Endothelial cell of hepatic sinusoid (primary cell): Measurements from ENCODE around the gene HACD1.

Experiments used
- in situ Hi-C: cut with HindIII; loops from 2 replicates; pipeline ENCODE4 v1.10.0; 2017; ENCODE audit warnings: low sequenced_read_pairs

HACD1 gene

DNA sequence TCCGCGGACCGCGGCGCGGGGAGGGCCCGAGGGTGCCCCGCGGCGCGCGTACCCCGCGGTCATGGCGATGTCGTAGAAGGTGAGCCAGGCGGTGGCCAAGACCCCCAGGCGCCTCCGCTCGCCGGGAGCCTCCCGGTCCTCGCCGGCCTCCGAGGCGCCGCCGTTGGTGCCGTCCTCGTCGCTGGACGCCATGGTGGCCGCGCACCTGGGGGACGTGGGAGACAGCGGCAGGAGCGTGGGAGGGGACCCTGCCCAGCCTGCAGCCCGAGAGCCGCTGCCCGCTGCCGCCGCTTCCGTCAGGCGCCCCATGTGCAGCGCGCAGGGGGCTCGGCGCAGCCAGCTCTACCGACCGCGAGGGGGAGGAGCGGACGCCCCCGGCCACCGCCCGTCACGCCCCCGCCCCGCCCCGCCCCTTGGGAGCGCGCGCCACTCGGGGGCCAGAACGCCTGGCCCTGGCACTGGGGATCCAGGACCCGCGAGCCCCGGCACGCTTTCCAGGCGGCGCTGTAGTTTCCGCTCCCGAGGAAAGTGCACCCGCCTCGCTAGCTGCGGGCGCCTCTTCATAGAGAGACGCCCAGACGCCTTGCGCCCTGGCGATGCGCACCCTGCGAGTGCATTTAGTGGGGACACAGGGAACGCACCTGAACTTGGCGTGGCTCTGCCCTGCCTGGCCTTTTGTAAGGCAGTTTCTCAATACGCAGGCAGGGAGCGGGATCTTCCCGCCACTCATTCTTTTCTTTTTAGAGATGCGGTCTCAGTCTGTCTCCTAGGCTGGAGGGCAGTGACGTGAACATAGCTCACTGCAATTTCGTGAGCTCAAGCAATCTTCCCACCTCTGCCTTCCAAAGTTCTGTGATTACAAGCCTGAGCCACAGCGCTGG lies at the start of gene HACD1:
TSS of gene HACD1 (minus strand) at position 344 of the 881 bp plus-strand sequence. CDS start at position 309, 35 bp downstream.
- in situ Hi-C loops, result no loop called here

DNA sequence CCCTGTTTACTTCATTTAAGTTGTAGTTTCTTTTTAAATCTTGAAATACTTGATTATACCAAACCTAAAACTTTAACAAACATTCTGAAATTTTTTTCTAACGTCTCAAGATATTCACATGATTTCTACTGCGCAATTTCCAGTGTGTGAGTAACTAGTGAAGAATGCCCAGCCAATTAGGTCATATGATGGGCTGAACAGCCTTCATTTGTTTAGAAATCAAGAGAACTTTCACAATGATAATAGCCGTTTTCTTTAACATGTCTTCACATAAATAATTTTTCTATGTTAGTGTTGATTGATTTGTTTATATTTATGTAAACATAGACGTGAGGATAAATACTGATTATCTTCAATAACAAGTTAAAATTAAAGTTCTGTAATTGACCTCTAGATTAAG lies 48.6 kb upstream of the HACD1 start:
- in situ Hi-C loops, result no loop called here

DNA sequence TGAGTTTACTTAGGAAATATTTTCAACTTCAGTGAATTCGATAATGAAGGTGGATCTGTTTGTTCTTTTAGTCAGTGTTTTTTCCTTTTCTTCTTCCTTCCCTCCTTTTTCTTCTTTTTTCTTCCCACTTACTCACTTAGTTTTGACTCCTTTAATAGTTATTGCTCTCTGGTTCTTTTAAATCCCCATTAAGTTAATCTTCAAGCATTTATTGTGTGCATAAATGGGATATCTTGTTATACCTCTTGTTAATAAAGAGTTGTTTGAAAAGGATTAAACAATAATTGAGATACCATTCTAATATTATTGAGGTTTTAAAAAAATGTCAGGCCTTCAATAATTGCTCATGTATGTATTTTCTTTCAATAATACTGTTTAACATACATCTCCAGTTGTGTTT lies 46.3 kb upstream of the HACD1 start:
- in situ Hi-C loops, result no loop called here

- in situ Hi-C loops, result no loop called here
These were observed 45.3 kb upstream of the HACD1 start for GRCh38 chr10:17662193-17663138.

GRCh38 chr10:17661510-17661909 lies 44.3 kb upstream of the HACD1 start:
- in situ Hi-C loops, result no loop called here

DNA sequence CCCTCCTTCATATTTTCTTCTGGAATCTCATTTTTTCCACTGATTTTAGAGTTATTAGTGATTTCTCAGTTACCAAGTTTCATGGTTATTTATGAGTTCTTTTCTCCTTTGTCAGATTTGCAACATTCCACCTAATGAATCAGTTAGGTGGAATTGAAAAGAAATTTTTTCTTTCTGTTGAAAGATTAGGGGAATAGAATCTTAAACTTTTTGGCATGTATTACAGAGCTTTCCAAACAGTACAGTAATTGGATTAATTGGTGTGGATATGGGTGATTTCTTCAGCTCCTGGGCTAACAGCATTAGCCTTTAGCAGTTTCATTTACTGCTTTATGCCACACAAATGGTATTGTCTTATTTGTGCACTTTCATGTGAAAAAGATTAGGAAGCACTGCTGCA lies 43.7 kb upstream of the HACD1 start:
- in situ Hi-C loops, result no loop called here

GRCh38 chr10:17659365-17659764 lies 42.2 kb upstream of the HACD1 start:
- in situ Hi-C loops, result loop anchor here (5.0 kb wide), 1 partner anchor 33 kb away; no protein-coding TSS in a partner anchor

DNA sequence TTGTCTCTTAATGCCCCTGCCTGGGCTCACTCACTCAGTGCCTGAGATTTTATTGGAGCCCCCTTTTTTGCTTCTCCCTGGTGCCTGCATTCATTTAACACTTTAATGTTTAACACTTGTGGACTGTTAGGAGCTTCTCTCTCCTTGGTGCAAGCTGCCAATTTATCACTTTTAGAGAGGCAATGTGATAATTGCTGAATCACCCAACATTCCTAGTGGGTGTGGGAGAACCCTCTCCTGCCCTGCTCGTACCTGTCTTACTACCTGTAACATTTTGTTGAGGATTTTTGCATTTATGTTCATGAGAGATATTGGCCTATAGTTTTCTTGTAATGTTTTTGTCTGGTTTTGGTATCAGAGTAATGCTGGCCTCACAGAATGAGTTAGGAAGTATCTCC lies 39.9 kb upstream of the HACD1 start:
- in situ Hi-C loops, result loop anchor here (5.0 kb wide), 1 partner anchor 35 kb away; no protein-coding TSS in a partner anchor

DNA sequence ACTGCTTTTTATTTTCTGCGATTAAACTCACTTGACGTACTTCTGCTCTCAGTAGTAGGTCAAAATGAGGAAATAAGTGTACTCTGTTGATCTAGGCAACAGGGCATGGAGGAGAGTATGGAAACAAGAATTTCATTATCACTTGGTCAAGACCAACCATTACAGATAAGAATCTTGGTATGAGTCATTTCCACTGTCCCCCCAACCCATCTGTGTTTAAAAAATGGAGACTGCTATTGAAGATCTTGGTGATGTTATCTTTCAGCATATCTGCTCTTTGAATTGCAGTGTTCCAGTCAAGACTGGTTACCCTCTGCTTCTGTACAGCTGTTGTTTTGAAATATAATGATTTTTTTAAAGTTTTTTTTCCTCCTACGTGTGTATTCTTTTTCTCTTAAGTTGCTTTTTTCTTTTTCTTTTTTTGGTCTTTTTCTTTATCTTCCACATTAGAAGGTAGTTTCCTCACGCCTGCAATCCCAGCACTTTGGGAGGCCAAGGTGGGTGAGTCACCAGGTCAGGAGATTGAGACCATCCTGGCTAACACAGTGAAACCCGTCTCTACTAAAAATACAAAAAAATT lies 38.5 kb upstream of the HACD1 start:
- in situ Hi-C loops, result loop anchor here (5.0 kb wide), 1 partner anchor 37 kb away; no protein-coding TSS in a partner anchor

DNA sequence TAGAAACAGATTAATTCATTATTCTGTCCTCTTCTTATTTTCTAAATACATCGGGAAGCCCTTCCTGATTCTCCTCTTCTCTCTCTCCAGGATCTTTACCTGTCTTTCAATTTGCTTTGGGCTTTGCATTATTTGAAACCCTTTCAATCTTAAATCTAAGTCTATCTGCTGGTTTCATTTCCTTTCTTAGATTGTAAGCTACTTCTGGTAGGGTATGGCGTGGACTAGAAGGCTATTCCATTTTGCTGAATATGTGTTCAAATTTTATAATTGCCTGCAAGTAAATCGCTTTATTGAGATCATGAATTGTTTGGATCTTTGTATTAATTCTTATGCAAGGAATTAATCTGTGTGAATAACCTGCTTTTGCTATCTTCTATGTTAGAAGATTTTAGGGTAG lies 37.8 kb upstream of the HACD1 start:
- in situ Hi-C loops, result loop anchor here (5.0 kb wide), 1 partner anchor 37 kb away; no protein-coding TSS in a partner anchor

DNA sequence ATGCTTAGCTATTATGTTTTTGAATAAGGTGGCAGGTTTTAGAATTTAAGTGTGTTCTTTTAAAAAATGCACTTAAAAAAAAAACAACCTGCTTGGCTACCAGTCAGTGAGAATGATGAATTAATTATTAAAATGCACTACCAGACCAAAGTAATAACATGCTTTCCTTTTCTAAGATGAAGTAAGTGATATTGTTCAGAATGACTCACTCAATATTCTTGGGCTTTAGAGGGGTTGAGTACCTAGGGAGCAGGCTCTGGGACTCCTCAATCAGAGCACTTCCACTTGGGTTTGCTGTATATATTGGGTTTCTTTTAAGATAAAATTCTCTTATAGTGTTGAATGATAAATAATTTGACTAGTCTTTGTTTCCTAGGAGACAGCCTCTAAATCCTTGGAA lies 35.4 kb upstream of the HACD1 start:
- in situ Hi-C loops, result no loop called here

DNA sequence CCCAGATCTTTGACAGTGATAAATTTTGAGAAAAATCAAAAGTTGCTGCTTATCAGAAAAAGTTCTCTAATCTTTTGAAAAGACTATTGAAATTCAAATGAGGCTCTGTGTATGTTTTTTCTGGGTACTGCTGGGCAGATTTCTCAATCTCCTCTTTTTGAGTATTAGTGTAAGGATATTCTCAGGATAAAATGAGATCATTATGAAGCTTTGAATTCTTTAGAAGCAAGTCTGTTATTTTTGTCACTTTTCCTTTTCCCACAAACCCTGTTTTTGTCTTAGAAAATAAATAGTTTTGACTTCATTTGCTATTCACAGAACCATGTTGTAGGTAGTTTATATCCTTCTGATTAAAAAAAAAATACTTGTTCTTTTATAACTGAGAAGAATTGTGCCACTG lies 34.7 kb upstream of the HACD1 start:
- in situ Hi-C loops, result no loop called here

DNA sequence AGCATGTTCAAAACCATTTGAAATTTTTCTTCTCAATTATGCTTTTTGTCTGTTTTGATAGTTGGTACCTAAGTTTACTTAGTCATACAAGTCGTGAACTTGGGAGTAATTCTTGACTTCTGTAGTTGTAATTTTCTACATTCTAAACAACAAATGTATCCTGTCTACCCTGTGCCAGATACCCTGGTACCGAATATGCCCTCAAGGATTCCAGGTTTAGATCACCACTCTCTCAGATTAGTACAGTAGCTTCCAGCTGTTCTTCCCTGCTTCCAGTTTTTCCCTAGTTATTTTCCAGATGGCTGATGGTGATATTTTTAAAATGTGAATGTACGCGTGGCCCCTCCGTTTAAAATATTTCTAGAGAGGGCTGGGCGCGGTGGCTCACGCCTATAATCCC lies 33.2 kb upstream of the HACD1 start:
- in situ Hi-C loops, result no loop called here

- in situ Hi-C loops, result no loop called here
These were observed 32.7 kb upstream of the HACD1 start for GRCh38 chr10:17649836-17650235.

GRCh38 chr10:17649052-17649451 lies 31.9 kb upstream of the HACD1 start:
- in situ Hi-C loops, result no loop called here

GRCh38 chr10:17648243-17649035 lies 31.3 kb upstream of the HACD1 start:
- in situ Hi-C loops, result no loop called here

DNA sequence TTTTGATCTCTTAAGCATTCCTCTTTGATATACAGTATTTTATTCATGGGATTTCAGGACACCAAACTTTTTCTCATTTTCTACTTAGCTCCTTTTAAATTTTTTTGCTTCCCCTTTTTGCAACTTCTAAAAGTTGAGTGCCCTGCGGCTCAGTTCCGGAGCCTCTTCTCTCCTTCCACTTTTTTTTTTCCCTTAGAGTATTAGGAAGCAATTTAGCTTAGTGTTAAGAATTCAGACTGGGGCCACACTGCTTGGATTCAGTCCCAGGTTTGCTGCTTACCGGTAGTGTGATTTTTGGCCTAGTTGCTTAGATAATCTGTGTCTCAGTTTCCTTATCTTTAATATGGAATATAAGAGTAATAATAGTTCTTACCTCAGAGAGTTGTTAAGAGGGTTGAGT lies 30.2 kb upstream of the HACD1 start:
- in situ Hi-C loops, result no loop called here

- in situ Hi-C loops, result no loop called here
These were observed 28.6 kb upstream of the HACD1 start for GRCh38 chr10:17645621-17646345.

GRCh38 chr10:17644485-17644943 lies 27.3 kb upstream of the HACD1 start:
- in situ Hi-C loops, result no loop called here
